ENCODE results near the gene HMCES.
"Not testable (repeated sequence)": the region's sequence is repeated elsewhere in the genome, so short reads cannot be mapped to it uniquely, and the experiment has no call there.

The HMCES gene

DNA sequence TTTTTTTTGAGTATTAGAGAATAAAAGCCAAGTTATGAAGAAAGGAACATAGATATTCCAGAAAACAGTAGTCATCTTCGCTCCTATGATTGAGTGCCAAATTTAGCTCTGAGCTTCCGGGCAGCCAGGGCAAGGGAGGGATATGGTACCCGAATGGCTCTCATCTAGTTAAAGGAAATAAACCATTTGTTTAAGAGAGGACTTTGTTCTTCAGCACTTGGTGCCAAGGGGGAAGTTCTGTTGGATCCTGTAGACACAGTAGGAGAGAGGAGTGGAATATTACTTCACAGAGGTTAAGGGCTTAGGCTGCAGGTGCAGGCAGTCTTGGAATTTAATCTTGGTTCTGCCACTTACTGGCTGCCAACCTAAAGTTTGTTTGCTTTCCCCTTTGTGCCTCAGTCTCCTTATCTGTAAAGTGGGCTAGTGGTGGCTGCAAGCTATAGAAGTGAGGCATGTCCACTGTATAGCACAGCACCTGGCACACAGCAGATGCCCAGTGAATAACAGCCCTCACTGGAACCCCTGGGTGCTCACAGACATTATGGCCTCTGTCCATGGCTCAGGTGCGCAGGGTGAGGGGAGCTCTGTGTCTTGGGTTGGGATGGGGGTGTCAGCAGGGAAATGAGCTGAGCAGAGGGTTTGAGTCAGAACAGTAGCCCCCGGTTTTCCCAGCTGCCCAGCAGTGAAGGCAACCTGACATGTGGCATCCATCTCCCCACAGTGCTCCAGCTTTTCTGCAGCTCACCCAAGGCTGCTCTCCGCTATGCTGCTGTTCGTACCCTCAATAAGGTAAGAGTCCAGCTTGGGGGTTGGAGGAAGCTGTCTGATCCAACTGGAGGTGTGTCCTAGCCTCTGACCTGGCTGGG, 18.8 kb upstream of the HMCES start:
- DNase-seq: no peak

DNA sequence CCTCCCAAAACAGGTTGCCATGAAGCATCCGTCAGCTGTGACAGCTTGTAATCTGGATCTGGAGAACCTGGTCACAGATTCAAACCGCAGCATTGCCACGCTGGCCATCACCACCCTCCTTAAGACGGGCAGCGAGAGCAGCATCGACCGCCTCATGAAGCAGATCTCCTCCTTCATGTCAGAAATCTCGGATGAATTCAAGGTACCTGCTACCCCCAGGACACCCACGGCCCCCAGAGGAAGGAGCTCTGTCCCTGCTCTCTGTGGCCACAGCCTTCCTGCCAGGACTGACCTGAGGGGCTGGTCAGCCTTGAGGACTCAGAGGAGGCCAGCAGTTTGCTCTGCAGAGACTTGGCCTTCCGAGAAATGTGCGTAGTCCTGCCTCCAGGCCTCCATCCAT, 18.1 kb upstream of the HMCES start:
- no peak for DNase-seq

DNA sequence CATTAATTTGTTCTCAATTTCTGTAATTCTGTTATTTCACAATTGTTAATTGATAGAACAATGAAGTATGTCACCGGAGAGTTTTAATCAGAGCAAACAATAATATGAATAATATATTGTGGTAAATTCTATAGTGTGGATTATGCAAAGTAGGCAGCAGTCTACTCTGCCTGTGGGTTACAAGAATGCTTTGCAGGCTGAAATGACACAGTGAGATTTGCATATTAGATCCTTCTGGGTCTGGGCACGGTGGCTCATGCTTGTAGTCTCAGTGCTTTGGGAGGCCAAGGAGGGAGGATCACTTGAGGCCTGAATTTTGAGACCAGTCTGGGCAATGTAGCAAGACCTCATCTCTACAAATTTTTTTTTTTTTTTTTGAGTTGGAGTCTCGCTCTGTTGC, 16.8 kb upstream of the HMCES start:
- DNase-seq: no peak

DNA sequence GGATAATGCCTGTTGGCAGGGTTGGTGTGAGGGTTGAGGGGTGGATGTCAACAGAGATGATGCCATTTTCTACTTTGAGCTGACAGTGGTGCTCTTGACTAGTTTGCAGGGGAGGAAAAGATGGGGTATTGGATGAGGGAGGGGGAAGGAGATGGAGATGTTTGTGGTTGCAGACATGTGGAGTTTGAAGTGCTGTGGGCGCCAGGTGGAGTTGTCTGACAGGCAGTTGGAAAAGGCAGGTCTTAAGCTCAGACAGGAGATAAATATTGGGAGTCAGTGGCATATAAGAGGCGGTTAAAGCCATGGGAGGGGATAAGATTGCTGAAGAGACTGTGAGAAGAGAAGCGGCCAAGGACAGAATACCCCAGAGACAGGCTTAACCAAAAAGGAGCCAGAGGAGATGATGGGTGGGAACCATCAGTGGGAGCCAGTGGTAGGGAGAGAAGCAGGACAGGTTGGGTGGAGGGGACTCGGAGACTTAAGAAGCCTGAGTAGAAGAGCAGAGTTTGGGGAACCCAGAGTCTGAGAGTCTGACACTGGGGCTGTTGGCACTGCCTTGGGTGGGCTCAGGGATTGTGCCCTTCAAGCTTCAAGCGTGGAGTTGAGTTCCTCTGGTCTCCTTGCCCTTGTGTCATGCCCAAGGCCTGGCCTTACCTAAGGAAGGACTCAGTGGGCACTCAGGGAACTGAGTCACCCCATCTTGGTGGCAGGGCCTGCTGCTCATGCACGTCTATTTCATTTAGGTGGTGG, 15.3 kb upstream of the HMCES start:
- DNase-seq: no peak

DNA sequence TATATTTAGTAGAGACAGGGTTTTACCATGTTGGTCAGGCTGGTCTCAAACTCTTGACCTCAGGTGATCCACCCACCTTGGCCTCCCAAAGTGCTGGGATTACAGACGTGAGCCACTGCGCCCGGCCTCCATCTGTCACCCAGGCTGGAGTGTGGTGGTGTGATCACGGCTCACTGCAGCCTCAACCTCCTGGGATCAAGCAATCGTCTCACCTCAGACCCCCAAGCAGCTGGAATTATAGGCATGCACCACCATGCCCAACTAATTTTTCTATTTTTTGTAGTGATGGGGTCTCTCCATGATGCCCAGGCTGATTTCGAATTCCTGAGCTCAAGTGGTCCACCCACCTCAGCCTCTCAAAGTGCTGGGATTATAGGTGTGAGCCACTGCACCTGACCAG, 13.7 kb upstream of the HMCES start:
- DNase-seq: not testable (repeated sequence)

DNA sequence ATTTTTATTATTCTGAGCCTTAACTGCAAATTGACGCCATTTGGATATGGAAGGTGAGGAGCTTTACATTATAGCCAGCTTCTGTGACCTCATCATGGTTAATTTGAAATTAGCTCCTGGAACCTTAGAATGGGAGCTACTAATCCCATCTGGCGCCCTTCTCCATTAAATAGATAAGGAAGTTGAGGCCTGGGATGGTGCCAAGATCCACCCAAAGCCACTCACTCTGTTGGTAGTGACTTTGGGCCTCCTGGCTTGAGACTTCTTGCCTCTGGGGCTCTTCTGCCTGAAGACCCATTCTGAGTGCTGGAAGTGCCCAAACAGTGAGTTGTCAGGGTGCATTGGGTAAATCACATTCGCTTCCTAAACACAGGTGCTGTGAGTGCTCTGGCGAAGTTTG, 12.0 kb upstream of the HMCES start:
- DNase-seq: no peak

DNA sequence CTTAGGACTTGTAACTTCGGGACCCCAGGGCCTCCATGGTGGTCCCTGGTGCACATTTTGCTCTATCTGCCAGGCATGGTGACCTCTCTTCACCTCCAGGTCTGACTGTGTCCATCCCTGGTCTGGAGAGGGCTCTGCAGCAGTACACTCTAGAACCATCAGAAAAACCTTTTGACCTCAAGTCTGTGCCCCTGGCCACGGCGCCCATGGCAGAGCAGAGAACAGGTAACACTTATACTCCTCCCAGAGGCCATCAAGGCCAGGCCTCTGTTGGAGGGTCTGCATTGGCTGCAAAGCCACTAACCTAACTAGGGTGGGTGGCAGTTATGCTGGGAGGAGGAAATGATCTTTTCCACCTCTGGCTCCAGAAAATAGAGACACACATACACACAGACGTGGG, 10.3 kb upstream of the HMCES start:
- DNase-seq: no peak

DNA sequence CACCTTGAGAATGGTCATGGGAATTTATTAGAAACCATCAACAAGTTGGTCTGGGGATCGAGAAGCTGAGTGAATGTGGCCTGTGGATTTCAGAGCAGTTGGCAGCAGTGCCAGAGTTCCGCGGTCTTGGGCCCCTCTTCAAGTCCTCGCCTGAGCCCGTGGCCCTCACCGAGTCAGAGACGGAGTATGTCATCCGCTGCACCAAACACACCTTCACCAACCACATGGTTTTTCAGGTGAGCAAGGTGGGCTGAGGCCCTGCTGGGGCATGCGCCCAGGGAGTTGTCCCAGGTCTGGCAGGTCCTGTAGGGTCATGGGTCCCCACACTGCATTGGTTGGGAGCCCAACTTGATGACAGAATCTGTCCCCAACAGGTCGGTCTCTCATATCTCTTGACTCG, 7.0 kb upstream of the HMCES start:
- DNase-seq: no peak

DNA sequence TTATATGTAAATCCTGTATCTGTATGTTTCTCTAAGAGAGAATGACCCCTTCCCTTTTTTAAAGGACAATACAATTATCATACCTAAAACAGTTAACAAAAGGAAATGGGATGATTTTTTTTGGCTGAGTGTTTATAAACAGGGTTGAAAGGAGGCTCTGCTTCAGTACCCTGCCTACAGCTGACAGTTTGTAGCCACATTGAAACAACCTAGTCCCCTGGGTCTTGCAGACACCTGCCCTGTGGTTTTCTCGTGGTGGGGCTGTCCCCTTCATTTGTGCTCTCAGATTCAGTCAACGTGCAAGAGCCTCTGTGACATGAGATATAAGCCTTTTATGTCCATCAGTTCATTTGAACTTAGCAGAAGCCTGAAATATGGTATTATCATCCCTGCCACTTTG, 2.3 kb upstream of the HMCES start:
- no peak for DNase-seq

DNA sequence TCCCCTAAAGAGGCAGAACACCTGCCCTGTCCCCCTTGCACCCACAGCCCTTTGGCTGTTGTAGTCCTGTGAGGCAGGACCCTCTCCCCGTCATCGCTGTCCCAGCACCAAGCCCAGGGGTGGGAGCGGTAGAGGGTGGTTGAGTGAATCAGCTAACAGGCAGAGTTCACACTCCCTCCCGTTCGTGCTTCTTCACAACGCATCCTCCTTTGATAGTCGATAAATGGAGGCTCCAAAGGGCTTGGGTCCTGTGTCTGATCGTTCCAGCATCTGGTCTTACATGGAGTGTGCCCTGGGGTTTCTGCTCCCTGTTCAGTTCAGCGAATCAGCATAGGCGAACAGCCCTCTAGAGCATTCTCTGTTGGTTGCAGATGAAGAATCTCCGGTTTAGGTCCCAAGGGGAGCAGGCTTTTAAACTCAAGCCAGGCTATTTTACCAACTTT, 820 bp upstream of the HMCES start:
- no peak for DNase-seq

DNA sequence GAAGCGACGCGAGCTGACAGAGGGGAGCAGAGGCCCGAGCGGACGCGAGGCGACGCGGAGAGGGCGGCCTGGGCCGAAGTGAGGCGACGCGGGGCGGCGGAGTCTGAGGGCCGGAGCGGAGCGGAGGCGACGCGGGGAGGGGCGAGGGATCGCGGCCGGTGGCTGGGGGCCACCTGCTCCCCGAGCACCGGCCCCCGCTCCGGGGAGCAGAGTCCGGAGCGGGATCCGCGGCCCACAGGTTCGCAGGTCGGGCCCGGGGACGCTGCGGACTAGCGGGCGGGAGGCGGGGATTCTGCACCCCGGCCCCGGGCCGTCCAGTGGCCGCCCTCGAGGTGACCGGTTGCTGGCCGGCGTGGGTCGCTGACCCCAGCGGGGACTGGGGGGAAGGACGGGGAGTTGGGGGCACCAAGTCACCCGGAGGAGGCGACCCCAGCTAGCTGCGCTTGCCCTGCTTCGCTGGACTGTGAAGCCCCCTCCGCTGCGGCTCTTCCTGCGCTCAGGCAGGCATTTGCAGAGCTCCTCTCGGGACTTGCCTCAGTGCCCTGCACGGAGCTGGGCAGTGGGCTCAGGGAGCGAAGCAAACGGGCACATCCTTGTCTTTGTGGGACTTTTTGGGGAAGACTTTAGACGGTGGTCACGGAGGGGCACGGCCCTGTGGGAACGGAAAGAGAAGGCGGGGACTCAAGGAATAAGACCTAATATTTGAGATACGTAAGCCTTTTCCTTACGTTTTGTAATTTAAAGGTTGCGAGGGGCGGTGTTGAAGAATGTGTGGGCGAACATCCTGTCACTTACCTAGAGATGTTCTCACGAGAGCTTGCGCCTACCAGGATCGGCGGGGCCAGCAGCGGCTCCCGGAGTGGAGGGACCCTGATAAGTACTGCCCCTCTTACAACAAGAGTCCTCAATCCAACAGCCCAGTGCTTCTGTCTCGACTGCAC, 566 bp downstream of the HMCES start:
- peak; percentile 25 to 79 (median 46) for DNase-seq

DNA sequence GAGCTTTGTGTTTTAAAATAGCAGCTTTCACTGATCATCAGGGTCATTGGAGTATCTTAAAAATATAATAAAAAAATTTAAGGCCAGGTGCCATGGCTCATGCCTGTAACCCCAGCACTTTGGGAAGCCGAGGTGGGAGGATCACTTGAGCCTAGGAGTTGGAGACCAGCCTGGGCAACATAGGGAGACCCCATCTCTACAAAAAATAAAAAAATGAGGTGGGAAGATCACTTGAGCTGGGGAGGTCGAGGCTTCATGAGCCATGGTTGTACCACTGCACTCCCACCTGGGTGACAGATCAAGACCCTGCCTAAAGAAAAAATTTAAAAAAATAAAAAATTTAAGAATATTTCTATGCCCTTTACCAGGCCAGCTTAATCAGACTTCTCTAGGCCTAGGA, 1.5 kb downstream of the HMCES start:
- no peak for DNase-seq

DNA sequence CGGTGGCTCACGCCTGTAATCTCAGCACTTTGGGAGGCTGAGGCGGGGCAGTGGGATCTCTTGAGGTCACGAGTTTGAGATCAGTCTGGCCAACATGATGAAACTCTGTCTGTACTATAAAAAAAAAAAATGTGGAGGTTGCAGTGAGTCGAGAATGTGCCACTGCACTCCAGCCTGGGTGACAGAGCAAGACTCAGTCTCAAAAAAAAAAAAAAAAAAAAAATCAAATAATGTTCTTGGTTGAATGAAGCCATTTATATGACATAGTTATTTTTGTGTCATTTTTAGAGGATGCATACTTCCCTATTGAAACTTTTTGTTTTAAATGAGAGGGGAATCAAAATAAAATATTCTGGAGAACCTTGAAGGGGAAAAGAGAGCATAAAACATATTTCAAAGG, 3.1 kb downstream of the HMCES start:
- DNase-seq: no peak

DNA sequence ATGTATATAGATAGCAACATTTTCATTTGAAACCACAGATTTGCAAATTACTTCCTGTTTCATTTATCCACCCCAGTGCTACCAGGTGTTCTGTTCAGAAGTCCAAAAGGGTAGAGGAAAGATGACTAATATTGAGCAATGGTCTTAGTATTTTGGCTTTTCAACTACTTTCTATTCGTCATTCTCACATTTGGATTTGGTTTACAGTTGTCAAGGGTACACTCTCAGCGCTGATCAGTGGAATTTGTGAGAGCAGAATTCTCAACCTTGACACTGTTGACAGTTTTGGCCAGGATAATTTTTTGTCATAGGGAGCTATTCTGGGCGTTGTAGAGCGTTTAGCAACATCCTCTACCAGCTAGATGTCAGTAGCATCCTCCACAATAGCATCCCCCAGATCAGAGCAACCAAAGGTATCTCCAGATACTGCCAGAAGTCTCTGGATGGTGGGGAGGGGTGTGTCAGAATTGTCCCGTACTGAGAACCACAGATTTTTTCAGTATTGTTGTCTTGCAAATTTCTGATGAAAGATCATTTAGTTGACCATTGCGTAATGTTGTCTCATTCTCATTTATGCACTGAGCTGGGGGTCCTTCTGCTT, 4.2 kb downstream of the HMCES start:
- peak in 1 of 6 experiments; percentile 17 for DNase-seq

DNA sequence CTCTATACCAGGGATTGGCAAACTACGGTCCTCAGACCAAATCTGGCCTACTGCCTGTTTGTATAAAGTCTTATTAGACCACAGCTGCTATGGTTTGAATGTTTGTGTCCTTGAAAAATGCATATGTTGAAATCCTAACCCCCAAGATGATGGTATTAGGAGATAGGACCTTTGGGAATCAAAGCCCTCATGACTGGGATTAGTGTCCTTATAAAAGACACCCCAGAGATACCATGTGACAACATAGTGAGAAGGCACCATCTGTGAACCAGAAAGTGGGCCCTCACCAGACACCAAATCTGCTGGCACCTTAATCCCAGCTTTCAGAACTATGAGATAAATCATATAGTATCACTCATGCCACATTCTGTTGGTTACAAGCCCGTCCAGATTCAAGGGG, 7.4 kb downstream of the HMCES start:
- DNase-seq: no peak

DNA sequence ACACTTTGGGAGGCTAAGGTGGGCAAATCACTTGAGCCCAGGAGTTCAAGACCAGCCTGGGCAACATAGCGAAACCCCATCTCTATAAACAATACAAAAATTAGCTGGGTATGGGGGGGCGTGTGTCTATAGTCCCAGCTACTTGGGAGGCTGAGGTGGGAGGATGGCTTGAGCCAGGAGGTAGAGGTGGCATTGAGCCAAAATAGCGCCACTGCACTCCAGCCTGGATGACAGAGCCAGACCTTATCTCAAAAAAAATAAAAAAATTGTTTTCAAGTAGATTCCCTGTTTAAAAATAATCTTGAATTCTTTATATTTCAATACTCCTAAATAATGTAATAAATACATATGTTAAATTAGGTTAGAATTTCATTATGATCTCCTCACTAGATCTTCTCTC, 9.8 kb downstream of the HMCES start:
- DNase-seq: no peak

DNA sequence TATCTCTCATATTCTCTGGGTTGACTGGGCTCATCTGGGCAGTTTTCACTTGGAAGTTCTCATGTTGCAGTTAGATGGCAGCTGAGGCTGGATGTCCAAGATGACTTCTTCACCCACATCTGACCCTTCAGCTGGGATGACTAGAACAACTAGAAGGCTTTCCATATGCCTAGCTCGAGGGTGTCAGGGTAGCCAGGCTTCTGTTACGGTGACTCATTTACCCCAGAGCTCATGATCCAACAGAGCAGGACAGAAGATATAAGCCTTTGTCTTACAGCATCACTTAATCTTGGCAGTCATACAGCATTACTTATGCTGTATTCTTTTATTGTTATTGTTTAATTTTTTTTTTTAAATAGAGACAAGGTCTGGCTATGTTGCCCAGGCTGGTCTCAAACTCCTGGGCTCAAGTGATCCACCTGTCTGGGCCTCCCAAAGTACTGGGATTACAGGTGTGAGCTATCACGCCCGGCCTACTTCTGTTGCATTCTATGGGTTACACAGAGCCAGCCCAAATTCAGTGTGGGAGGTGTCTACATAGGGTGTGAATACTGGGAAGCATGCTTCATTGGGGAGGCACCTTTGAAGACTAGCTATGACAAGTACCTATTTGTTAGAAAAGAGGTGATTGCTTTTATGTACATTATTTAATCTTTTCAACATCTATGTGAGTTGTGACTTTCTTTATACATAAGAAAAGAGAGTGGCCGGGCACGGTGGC, 10.7 kb downstream of the HMCES start:
- DNase-seq: no peak

DNA sequence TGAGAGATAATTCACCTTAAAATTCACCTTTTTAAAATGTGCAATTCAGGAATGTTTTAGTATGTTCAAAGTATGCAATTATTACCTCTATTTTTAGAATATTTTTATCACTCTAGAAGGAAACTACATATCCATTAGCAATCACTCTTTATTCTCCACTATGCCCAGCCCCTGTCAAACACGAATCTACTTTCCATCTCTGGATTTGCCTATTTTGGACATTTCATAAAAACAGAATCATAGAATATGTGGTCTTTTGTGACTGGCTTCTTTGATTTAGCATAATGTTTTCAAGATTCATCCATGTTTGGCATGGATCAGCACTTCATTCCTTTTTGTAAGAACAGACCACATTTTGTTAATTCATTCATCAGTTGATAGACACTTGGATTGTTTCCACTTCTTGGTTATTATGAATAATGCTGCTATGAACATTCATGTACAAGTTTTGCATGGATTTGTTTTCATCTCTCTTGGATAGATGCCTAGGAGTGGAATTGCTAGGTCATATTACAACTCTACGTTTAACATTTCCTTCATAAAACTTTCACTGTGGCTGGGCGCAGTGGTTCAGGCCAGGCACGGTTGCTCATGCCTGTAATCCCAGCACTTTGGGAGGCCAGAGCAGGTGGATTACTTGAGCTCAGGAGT, 12.7 kb downstream of the HMCES start:
- no peak for DNase-seq

DNA sequence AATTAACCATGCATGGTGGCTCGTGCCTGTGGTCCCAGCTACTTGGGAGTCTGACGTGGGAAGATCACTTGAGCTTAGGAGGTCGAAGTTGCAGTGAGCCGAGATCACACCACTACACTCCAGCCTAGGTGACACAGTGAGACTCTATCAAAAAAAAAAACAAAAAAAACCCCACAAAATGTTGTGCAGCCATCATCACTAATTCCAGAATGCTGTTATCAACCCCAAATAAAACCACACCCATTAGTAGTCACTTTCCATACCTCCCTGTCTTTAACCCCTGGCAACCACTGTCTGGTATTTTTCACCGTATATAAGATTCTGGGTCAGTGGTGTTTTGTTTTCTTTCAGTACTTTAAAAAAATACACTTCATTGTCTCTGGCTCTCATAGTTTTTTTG, 16.6 kb downstream of the HMCES start:
- no peak for DNase-seq

DNA sequence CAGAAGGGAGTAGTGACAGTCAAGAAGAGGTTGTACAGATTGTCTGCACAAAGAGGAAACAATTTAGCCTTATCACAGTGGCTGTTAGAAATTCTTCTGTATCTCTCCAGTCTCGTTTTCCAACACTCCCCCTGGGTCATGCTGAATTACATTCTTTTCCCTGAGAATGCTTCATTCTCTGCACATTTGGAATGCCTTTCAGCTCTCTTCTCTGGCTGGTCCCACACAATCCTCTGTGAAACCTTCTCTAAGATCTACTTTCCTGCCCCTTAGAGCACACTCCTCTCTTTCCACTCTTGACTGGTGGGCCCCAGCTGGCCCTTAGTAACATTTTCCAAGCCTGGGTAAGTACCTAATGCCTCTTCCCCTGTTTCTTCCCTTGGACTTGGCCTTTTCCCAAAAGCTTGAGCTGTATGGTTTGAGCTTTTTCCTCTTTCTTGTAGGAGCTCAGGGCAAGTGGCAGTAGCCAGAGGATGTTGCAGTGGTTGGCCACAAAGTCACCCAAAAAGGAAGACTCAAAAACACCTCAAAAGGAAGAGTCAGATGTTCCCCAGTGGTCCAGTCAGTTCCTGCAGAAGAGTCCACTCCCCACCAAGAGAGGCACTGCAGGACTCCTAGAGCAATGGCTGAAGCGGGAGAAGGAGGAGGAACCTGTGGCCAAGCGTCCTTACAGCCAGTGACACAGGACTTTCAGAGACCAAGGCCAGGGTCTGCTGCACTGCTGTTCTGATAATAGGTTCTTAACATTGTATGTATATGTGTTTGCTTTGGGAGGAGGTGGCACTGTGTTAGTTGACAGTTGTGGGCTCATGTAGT, 25.7 kb downstream of the HMCES start:
- DNase-seq: no peak

DNA sequence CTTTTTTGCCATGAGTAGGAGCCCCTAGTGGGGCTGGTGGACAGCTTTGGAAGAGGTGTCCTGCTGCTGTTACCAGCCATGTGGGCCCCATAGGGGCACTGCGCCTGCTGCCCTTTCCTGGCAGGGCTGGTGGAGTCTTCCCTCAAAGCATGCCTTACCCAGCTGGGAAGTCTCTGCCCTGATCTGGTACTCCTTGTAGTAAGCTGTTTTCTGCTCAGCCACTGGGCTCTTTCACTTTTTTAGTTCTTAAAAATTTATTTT, 26.2 kb downstream of the HMCES start:
- no peak for DNase-seq
